ENCODE results near the gene FRG2.
"Not testable (repeated sequence)": the region's sequence is repeated elsewhere in the genome, so short reads cannot be mapped to it uniquely, and the experiment has no call there.

Gene FRG2

DNA sequence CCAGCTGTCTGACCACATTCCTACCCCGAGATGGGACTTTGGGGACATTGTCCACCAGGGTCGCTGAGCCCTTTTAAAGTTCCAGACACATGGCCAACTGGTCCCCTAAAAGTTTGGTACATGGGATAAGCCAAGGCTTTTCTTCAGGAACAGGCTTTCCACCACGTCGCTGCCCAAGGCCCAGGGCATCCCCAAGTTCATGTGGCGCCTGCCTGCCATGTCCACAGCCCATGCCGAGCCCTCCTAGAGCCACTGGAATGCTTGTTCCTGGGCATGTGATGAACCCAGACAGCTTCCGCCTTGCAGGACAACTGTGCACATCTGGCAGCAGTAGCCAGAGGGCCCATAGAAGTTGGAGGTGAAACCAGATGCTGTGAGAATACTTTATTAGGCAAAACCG is 45.1 kb downstream of the FRG2 start:
- no peak for DNase-seq (ENCODE audit: extremely low read depth, insufficient read length)
- Histone ChIP-seq H3K27me3 (replicated peaks; ENCODE audit: control insufficient read depth, insufficient read depth, low read length) (no peaks in the 10 kb centered on the region), H3K36me3 (ENCODE audit: control insufficient read depth, insufficient read depth, low read length) (no peaks in the 10 kb centered on the region), H3K4me3 (replicated peaks; ENCODE audit: low read depth, low read length) (no peak overlapping the region)
- TF ChIP-seq, protein P1, sequence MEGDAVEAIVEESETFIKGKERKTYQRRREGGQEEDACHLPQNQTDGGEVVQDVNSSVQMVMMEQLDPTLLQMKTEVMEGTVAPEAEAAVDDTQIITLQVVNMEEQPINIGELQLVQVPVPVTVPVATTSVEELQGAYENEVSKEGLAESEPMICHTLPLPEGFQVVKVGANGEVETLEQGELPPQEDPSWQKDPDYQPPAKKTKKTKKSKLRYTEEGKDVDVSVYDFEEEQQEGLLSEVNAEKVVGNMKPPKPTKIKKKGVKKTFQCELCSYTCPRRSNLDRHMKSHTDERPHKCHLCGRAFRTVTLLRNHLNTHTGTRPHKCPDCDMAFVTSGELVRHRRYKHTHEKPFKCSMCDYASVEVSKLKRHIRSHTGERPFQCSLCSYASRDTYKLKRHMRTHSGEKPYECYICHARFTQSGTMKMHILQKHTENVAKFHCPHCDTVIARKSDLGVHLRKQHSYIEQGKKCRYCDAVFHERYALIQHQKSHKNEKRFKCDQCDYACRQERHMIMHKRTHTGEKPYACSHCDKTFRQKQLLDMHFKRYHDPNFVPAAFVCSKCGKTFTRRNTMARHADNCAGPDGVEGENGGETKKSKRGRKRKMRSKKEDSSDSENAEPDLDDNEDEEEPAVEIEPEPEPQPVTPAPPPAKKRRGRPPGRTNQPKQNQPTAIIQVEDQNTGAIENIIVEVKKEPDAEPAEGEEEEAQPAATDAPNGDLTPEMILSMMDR (IDR thresholded peaks at IDR 0.05; ENCODE audit: insufficient read depth, low read length, poor library complexity, severe bottlenecking), result no peak

DNA sequence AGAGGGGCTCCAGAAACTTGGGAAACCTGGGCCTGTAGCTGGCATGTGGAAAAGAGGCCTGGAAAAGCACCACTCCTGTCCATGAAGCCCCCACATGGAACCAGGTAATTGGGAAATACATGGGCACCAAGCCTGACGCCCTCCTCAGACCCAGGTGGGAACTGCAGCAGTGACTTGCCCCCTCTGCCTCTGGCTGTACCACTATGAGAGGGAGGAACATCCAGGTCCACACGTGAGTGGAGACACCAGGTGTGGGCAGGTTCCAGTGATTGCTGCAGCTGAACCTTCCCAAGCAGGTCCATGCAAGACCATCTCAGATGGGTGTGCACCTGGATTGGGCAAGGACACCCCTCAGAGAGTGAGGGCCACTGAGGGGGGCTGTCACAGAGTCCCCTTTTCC is 46.8 kb downstream of the FRG2 start:
- not testable (repeated sequence) for H3K27me3 ChIP-seq (replicated peaks; ENCODE audit: control insufficient read depth, insufficient read depth, low read length); DNase-seq (ENCODE audit: extremely low read depth, insufficient read length); H3K4me3 ChIP-seq (replicated peaks; ENCODE audit: low read depth, low read length); H3K36me3 ChIP-seq (ENCODE audit: control insufficient read depth, insufficient read depth, low read length)
- TF ChIP-seq, protein P1 (IDR thresholded peaks at IDR 0.05; ENCODE audit: insufficient read depth, low read length, poor library complexity, severe bottlenecking), result peak; percentile 12

GRCh38 chr4:189979196-189980047 is 47.6 kb downstream of the FRG2 start:
- no peak for DNase-seq (ENCODE audit: extremely low read depth, insufficient read length)
- no peak overlapping the region for H3K4me3 ChIP-seq (replicated peaks; ENCODE audit: low read depth, low read length)
- TF ChIP-seq, protein P1 (IDR thresholded peaks at IDR 0.05; ENCODE audit: insufficient read depth, low read length, poor library complexity, severe bottlenecking), result no peak
- no peaks in the 10 kb centered on the region for H3K27me3 ChIP-seq (replicated peaks; ENCODE audit: control insufficient read depth, insufficient read depth, low read length)
- no peaks in the 10 kb centered on the region for H3K36me3 ChIP-seq (ENCODE audit: control insufficient read depth, insufficient read depth, low read length)
